ENCODE data around the gene KIAA2012. TPM values are rescaled to one million over a fixed set of nuclear protein-coding genes. Genes with fewer than 3 reads are reported as not detected.
A peak's percentile ranks its signal among the peaks of the same experiment; 100 is the strongest.

KIAA2012 gene
- total RNA-seq, 2 donors from 2014 or later, result not detected

DNA sequence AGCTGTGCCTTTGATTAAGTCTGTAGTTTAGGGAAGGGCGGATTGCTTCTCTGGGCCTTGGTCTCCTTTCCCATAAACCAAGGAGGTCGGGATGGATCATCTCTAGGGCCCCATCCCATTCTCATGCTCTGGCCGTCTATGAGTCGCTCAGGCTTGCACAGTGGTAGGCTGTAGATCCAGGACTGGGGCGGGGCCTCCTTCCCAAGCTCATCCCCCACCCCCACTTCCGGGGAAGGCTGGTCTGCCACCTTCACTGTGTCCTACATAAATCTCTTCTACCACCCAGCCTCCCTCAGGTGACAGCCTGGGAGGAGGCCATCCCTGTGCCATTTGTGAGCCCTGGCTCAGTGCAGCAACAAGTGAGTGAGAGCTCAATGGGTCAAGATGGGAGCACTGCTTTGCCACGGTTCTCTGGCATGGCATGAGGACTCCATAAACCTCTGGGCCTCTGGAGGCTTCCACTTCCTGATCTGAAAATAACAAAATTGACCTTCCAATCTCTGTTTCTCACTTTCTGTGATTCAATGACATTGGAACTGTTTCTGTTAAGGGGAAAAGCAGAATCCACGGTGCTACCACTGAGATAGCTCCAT, 96.9 kb downstream of the KIAA2012 start:
- DNase-seq (ENCODE audit: low spot score), result no peak
- H3K4me3 Mint-ChIP-seq, result no peak overlapping the region
- peaks cover 14 to 16% of the 10 kb centered on the region in 2 donors for H3K27me3 Mint-ChIP-seq
- no peaks in the 10 kb centered on the region for H3K9me3 Mint-ChIP-seq
- no peak for ATAC-seq
- peak overlapping the region in 1 of 2 donors; percentile 70 for H3K27ac Mint-ChIP-seq
- H3K4me1 Mint-ChIP-seq (ENCODE audit: low read depth in 2 of 2), result peaks cover 12 to 35% of the 10 kb centered on the region in 2 donors
- H3K36me3 Mint-ChIP-seq, result no peaks in the 10 kb centered on the region

DNA sequence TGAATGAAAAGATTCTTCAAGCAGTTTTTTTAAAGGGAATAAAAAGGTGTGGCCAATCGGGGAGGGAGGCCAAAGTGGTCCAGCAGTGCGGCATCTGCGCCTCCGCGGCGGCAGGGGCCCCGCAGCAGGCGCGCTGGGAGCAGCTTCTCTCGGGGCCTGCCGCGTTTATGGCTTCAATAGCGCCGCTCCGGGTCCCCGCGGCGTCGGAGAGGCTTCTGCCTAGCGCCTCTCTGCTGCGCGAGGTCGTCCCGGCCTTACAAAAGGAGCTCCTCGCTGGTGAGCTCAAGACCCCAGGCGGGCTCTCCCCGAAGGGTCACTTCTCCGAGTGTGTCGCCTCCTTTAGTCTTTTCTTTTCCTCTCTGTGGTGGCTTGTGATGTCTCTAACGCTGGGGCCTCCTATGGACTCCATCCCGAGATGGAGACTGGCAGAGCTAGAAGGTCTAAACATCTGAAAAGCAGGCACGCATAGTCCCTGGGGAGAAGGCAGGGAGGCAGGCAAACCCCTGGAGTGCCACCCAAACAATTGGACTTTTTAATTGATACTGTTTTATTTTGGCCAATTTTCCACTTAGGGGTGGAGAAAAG, 98.3 kb downstream of the KIAA2012 start:
- peaks cover 12 to 16% of the 10 kb centered on the region in 2 donors for H3K27me3 Mint-ChIP-seq
- no peaks in the 10 kb centered on the region for H3K9me3 Mint-ChIP-seq
- DNase-seq (ENCODE audit: low spot score), result peak; percentile 62
- peak overlapping the region; percentile 14 to 93 for H3K27ac Mint-ChIP-seq
- H3K4me1 Mint-ChIP-seq (ENCODE audit: low read depth in 2 of 2), result peaks cover 12 to 34% of the 10 kb centered on the region in 2 donors
- H3K4me3 Mint-ChIP-seq, result peak overlapping the region; percentile 42
- no peaks in the 10 kb centered on the region for H3K36me3 Mint-ChIP-seq
- ATAC-seq, result peak; percentile 19 to 26

DNA sequence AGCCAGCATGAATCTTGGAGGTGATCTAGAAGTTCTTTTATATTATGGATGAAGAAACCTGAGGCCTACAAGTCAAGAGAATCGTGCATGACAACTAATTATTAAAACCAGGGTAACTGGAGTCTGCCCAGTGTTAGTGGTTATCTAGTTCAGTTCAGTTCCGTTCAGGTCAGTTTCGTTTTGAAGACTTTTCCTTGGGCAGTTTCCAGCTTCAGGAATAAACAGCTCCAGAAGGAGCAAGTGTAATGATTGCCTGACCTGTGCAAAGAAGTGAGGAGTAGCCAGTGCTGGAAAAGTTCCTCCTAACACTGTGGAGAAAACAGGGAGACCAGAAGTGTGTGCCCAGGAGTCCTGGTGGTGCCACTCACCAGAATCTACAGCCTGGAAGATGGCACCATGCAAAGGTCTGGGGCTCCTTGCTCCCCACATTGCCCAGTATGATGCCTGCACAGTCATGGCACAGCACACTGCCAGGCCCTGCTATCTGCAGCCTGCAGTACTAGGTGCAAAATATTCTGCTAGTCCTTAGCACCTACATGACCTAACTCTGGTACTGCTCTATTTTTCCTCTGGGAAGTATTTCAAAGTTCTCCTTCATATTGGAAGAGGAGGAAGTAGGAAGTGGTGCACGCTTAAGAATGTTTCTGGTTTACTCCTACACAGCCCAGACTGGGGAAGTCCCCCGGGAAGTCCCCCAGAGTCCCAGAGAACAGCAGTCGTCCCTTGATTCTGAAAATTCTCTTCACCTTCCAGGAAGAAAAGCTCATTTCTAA, 99.6 kb downstream of the KIAA2012 start:
- Mint-ChIP-seq H3K9me3 (no peaks in the 10 kb centered on the region), H3K27ac (peak overlapping the region; percentile 72 to 93), H3K36me3 (no peaks in the 10 kb centered on the region), H3K4me3 (peak overlapping the region; percentile 75), H3K27me3 (peaks cover 14 to 16% of the 10 kb centered on the region in 2 donors), H3K4me1 (ENCODE audit: low read depth in 2 of 2) (peaks cover 12 to 34% of the 10 kb centered on the region in 2 donors)
- DNase-seq (ENCODE audit: low spot score) (peak; percentile 79), ATAC-seq (peak; percentile 85 to 90)

DNA sequence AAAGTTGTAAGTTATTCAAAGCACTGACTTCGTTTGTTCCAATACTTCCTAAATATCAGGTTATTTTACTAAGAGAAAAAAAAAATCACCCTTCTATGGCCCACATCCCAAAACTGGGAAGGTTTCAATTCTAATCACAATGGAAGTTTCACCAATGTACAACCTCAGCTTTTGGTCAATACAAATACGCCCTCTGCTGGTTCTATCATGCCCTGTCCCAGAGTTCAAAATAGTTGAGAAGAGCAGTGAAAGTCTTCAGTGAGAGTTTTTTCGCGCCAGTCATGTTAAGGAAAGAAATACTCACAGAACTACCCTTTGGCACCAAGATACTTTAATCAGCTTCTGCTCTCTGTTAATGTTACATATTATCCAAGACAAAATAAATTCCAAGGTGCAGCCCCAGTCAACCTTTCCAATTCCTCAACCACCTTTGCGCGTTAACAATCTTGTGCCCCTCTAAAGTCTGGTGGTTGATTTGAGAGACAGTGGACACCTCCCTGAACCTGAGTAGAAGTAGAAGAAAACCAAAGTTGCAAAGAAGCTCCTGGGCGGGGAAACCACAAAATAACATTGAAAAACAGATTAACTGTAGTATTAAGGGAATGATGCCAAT, 105.4 kb downstream of the KIAA2012 start:
- Mint-ChIP-seq H3K27me3 (peaks cover 9 to 10% of the 10 kb centered on the region in 2 donors), H3K4me3 (no peak overlapping the region), H3K36me3 (no peaks in the 10 kb centered on the region), H3K9me3 (no peaks in the 10 kb centered on the region), H3K27ac (peak overlapping the region in 1 of 2 donors; percentile 2), H3K4me1 (ENCODE audit: low read depth in 2 of 2) (peaks cover 0 to 7% of the 10 kb centered on the region in 2 donors)
- DNase-seq (ENCODE audit: low spot score) (peak; percentile 68), ATAC-seq (peak; percentile 69 to 85)

DNA sequence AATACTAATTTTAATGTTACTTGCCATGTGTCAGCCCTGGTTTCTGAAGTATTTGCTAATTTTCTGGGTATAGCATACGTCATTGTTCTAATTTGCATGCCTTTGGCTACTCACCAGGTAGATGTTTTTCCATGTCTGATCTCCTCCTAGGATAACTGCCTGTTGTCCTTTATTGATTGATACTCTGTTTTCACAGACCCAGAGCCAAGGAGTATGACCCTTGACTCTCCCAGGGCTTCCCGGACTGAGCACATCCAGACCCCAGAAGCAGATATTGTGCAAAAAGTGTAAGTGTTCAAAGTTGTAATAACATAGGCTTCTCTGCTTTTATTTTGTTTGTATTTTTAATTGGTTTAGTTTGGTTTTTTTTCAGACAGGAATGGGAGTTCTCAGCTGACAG, 111.5 kb downstream of the KIAA2012 start:
- Mint-ChIP-seq H3K36me3 (no peaks in the 10 kb centered on the region), H3K4me3 (no peak overlapping the region), H3K4me1 (ENCODE audit: low read depth in 2 of 2) (no peaks in the 10 kb centered on the region)

DNA sequence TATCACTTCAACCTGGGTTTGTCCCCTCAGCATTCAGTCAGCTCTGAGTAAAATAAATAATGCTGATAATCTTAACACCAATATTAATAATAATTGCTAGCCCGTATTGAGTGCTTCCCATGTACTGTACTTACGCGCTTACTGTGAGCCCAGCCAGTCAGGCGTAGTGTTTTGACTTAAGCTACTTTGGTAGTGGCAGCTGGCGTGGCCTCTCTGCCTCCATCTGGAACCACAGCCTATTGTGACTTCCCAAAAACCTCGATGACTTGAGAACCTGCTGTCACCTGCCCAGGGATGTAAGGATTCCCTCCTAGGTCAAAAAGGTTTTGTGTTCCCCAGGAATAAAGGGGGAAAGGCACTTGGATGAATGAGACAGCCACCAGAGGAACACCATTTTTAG, 112.1 kb downstream of the KIAA2012 start:
- ATAC-seq (no peak), DNase-seq (ENCODE audit: low spot score) (no peak)
- Mint-ChIP-seq H3K27me3 (peaks cover 3 to 9% of the 10 kb centered on the region in 2 donors), H3K36me3 (no peaks in the 10 kb centered on the region), H3K27ac (no peak overlapping the region), H3K4me1 (ENCODE audit: low read depth in 2 of 2) (no peaks in the 10 kb centered on the region), H3K9me3 (no peaks in the 10 kb centered on the region), H3K4me3 (no peak overlapping the region)

More for the DNA sequence above, 111.5 kb downstream of the KIAA2012 start:
- DNase-seq (ENCODE audit: low spot score) (no peak), ATAC-seq (no peak)
- H3K9me3 Mint-ChIP-seq, result no peaks in the 10 kb centered on the region
- H3K27ac Mint-ChIP-seq, result no peak overlapping the region
- peaks cover 3 to 9% of the 10 kb centered on the region in 2 donors for H3K27me3 Mint-ChIP-seq

DNA sequence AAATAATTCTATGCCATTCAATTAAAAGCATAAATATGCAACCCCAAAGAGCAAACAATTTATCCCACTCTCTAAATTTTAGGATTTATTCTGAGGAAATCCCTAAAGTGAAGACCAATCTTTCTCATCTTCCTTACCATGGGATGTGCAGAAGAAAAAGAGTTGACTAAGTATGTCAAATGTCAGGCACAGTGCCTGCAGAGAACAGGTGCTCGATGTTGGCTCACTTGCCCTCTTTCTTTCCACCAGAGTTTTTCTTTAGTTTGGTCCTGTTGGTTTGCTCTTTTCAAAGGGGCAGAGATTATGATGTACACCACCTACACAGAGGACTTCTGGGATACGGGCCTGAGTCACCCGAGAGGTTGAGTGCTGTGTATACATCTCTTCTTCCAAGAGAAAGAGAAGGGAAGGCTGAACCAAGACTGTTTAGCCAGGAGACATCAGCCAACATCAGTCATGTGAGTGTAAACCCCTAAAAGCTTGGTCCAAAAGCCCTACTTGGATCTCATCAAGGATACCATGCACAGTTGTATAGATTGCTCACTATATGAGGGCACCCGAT, 113.7 kb downstream of the KIAA2012 start:
- Mint-ChIP-seq H3K9me3 (no peaks in the 10 kb centered on the region), H3K4me1 (ENCODE audit: low read depth in 2 of 2) (no peaks in the 10 kb centered on the region), H3K27ac (no peak overlapping the region), H3K36me3 (no peaks in the 10 kb centered on the region), H3K27me3 (peaks cover 3 to 9% of the 10 kb centered on the region in 2 donors), H3K4me3 (no peak overlapping the region)
- peak in 1 of 2 donors; percentile 48 for ATAC-seq
- DNase-seq (ENCODE audit: low spot score), result no peak

DNA sequence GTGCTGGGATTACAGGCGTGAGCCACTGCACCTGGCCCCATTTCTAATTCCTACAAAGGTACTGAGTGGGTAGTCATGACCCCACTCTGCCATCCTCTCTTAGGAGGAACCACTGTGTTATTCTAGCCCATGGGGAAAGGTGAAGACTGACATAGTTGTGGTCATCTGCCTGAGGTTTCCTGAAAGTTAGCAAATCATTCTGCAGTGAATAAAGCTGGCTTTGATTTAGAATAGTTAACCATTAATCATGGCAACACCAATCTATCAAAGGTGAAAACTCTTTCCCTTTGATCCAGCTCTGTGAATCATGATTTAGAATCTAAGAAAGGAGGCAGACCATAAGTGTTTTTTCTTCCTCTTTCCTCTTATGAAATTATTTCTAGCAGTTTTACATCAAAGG, 114.5 kb downstream of the KIAA2012 start:
- no peaks in the 10 kb centered on the region for H3K9me3 Mint-ChIP-seq
- peaks cover 3 to 8% of the 10 kb centered on the region in 2 donors for H3K27me3 Mint-ChIP-seq
- no peak for DNase-seq (ENCODE audit: low spot score)
- no peaks in the 10 kb centered on the region for H3K36me3 Mint-ChIP-seq
- H3K4me1 Mint-ChIP-seq (ENCODE audit: low read depth in 2 of 2), result no peaks in the 10 kb centered on the region
- no peak overlapping the region for H3K27ac Mint-ChIP-seq
- ATAC-seq, result no peak
- H3K4me3 Mint-ChIP-seq, result no peak overlapping the region

DNA sequence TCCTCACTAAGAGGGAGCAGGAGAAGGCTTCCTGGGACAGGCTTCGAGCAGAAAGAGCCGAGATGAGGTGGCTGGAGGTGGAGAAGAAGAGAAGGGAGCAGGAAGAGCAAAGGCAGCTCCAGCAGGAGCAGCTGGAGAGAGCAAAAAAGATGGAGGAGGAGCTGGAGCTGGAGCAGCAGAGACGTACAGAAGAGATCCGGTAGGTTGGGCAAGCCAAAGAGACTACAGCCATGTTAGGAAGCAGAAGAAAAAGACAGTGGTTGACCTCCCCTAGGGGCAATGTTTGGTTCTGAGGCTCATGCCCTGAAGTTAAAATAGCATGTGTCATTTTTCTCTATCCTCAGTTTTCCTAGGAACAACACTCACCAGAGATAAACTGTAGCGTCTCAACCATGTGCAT, 120.2 kb downstream of the KIAA2012 start:
- DNase-seq (ENCODE audit: low spot score) (no peak), ATAC-seq (no peak)
- Mint-ChIP-seq H3K27ac (no peak overlapping the region), H3K27me3 (peaks cover 3 to 8% of the 10 kb centered on the region in 2 donors), H3K36me3 (no peaks in the 10 kb centered on the region), H3K9me3 (no peaks in the 10 kb centered on the region), H3K4me3 (no peak overlapping the region), H3K4me1 (ENCODE audit: low read depth in 2 of 2) (peaks cover 0 to 5% of the 10 kb centered on the region in 2 donors)

DNA sequence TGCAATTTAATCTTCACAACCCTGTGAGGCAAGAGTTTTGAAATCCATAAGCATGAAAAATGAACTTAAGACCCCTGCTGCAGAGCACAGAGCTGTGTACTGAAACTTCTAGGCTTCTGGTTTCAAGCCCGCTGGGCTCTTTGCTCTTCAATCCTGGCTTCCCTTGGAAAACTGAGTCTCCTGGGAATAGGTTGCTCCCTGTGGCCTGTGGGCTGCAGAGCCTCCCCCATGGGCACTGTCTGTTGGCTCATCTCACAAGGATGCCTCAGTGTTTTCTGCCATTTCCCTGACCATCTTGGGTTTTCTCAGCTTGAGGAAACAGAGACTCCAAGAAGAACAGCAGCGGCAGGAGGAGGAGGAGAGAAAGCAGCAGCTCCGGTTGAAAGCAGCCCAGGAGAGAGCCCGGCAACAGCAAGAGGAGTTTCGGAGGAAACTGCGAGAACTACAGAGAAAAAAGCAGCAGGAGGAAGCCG, 120.9 kb downstream of the KIAA2012 start:
- Mint-ChIP-seq H3K4me1 (ENCODE audit: low read depth in 2 of 2) (peaks cover 0 to 5% of the 10 kb centered on the region in 2 donors), H3K27me3 (peaks cover 3 to 8% of the 10 kb centered on the region in 2 donors), H3K9me3 (no peaks in the 10 kb centered on the region), H3K27ac (no peak overlapping the region), H3K4me3 (no peak overlapping the region), H3K36me3 (no peaks in the 10 kb centered on the region)
- ATAC-seq, result no peak
- no peak for DNase-seq (ENCODE audit: low spot score)

DNA sequence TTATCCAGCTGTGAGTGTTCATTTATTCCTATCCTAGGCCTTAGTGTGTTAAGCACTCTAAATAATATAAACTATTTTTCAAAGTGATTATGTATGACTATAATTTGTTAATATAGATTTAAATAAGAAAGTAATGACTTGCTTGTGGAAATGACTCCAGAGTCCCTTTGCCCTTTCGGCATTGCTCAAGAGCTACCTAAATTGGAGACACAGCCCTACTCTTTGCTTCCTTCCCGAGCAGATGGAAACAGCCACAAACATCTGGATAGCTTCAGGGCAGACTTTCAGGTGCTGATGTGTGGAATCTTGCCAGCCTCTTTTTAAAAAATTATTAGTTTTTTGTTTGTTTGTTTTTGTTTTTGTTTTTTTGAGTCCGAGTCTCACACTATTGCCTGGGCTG, 121.4 kb downstream of the KIAA2012 start:
- no peaks in the 10 kb centered on the region for H3K36me3 Mint-ChIP-seq
- no peak overlapping the region for H3K27ac Mint-ChIP-seq
- no peak overlapping the region for H3K4me3 Mint-ChIP-seq
- H3K9me3 Mint-ChIP-seq, result no peaks in the 10 kb centered on the region
- DNase-seq (ENCODE audit: low spot score) (no peak), ATAC-seq (no peak)
- peaks cover 0 to 5% of the 10 kb centered on the region in 2 donors for H3K4me1 Mint-ChIP-seq (ENCODE audit: low read depth in 2 of 2)
- peaks cover 3 to 8% of the 10 kb centered on the region in 2 donors for H3K27me3 Mint-ChIP-seq

DNA sequence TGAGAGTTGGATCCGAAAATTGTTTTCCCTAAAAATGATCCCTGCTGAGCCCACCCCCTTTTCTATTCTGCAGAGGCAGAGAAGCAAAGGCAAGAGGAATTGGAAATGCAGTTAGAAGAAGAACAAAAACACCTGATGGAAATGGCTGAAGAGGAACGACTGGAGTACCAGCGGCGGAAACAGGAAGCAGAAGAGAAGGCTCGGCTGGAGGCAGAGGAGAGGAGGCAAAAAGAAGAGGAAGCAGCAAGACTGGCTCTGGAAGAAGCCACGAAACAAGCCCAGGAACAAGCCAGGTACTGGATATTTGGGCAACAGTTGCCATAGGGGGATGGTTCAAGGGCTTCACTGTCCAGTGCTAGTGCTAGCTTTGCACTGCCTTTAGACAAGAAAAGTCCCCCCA, 123.7 kb downstream of the KIAA2012 start:
- Mint-ChIP-seq H3K4me1 (ENCODE audit: low read depth in 2 of 2) (peaks cover 0 to 5% of the 10 kb centered on the region in 2 donors), H3K27me3 (peaks cover 3 to 8% of the 10 kb centered on the region in 2 donors), H3K27ac (no peak overlapping the region), H3K9me3 (no peaks in the 10 kb centered on the region), H3K4me3 (no peak overlapping the region), H3K36me3 (no peaks in the 10 kb centered on the region)
- no peak for DNase-seq (ENCODE audit: low spot score)
- no peak for ATAC-seq
